ENCODE measurements around the gene VAT1L.

The VAT1L gene, protein sequence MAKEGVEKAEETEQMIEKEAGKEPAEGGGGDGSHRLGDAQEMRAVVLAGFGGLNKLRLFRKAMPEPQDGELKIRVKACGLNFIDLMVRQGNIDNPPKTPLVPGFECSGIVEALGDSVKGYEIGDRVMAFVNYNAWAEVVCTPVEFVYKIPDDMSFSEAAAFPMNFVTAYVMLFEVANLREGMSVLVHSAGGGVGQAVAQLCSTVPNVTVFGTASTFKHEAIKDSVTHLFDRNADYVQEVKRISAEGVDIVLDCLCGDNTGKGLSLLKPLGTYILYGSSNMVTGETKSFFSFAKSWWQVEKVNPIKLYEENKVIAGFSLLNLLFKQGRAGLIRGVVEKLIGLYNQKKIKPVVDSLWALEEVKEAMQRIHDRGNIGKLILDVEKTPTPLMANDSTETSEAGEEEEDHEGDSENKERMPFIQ

DNA sequence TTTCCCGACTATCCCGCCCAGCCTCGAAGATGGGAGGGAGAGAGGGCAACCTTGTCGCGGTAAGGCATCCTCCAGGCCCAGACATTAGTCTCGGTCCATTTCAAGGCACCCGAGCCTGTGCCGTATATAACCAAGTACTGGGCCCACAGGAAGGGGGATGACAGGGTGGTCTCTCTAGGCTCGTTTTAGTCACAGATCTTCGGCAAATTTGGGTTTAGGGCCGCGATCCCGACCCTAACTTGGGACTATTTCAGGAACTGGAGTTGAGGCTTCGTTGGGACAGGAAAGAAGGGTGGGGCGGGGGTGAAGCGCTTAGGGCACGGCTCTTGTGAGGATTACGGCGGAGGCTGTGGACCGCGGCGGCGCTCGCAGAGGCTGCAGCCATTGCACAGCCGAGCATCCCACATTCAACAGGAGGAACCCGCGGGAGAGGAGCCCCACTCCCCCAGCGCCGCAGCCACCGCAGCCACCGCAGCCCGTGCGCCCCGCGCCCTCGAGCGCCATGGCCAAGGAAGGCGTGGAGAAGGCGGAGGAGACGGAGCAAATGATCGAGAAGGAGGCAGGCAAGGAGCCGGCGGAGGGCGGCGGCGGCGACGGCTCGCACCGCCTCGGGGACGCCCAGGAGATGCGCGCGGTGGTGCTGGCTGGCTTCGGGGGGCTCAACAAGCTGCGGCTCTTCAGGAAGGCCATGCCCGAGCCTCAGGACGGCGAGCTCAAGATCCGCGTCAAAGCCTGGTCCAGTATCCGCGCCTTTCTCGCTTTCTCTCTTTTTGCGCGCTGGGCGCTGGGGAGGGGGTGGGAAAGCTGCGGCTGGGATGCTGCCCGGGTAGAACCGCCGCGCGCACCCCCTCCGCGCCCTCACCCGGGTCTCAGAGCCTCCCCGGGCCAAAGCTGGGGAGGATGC, at the start of gene VAT1L:
Gene VAT1L (plus strand): TSS at position 384 of the 904 bp plus-strand sequence. CDS start 119 bp downstream, at position 503.
- no peak for DNase-seq

- DNase-seq: no peak
These were observed 49.4 kb upstream of the VAT1L start for GRCh38 chr16:77738706-77739558.

- DNase-seq: no peak
These were observed 48.8 kb upstream of the VAT1L start for GRCh38 chr16:77739559-77739892.

DNA sequence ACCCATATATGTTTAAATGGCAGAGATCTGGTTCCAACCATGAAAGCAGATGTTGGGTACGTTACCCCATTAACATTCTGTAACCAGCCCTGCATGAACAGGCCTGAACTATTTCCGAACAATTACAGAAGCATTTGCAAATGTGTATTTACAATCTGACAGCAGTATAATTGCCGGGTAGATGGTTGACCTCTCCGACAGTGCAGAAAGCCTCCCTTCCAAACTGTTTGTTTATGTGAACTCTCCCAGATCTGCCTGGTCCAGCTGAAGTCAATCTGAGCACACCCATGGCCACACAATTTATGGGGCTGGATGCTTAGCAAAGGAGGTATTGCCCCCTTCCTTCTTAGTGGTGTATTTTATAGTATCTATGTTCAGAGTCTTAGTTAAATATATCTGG, 44.2 kb upstream of the VAT1L start:
- DNase-seq: no peak

GRCh38 chr16:77745972-77746371, 42.4 kb upstream of the VAT1L start:
- DNase-seq: no peak

GRCh38 chr16:77748421-77749005, 39.9 kb upstream of the VAT1L start:
- no peak for DNase-seq

DNA sequence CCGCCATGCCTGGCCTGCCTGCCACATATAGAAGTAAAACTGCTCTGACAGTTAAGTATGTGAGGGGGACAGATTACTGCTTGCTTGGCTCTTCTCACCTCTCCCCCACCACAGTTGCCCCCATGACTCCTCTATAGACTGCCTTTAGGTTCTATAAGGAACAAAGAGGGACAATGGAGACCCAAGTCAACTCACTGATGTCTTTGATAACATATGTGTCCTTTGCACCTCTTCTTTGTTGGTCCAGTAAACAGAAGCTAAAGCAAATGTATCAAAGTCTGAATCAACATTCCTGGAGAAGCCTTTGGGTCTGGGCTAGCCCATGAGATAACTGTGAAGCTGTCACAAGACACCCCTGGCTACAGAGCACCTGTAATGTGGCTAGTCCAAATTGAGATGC, 38.9 kb upstream of the VAT1L start:
- DNase-seq: no peak

- DNase-seq: no peak
These were observed 30.3 kb upstream of the VAT1L start for GRCh38 chr16:77758046-77758445.

GRCh38 chr16:77758508-77758907, 29.9 kb upstream of the VAT1L start:
- DNase-seq: no peak

DNA sequence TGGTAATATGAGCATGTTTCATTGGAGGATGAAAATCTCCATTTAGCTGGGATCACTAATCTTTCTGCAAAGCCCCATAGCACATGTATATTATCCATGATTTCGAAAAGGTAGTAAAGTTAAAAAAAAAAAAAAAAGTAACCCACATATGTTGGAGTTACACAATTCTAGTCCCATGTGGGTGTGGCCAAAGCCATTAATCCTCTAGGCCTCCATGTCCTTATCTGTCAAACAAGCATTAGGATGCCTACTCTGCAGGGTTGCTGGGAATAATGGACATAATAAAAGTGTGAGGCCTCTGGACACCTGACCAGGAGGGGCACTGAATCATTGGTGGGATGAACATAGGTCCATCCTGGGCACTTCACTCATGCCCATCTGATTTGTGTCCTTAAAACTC, 29.2 kb upstream of the VAT1L start:
- DNase-seq: no peak

DNA sequence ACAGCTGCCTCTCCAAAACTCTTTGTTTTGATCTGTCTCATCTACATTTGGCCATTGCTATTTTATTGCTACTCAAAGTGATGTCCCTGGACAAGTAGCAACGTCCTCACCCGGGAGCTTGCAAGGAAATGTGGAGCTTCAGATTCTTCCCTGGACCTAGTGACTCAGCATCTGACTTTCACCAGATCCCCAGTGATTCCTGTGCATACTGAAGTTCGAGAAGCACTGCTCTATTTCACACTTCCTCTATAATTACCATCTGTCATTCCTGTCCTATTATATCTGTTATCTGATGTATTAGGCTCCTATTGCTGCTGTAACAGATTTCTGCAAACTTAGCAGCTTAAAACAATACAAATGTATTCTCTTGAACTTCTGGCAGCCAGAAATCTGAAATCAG, 28.5 kb upstream of the VAT1L start:
- DNase-seq: no peak

GRCh38 chr16:77760800-77761199, 27.6 kb upstream of the VAT1L start:
- DNase-seq: no peak

DNA sequence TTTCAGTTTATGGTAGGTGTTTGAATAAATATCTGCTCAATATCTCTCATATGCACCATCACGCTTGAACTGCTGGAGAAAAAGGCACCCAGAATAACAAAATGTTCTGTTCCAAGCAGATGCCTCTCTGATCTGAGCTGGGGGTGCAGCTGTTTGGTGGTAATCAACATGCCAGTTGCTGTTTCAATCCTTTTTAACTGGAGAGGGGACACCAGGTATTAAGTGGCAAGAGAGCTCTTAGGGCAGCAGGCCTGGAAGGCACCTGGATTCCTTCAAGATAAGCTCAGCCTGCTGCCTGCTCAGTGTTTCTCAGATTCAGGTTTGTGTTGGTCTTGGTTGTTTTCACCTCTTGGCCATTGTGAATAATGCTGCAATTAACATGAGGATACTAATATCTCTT, 27.2 kb upstream of the VAT1L start:
- DNase-seq: no peak

DNA sequence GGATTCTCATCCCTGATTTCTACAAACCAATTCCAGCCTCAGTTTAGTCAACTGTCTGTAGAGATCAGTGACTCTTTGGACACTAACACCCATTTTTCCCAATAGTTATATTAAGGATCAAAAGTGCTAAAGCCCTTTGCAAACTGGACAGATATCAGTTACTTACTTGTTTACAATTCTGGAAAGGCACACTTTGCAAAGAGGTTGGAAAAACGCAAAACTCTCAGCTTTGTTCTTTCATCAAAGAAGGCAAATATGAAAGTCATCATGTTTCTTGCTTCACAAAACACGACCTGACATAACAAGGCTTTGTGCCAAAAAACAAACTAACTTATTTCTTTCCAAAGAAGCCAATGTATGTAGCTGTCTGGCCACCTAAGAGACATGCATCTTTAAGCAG, 26.1 kb upstream of the VAT1L start:
- DNase-seq: no peak

DNA sequence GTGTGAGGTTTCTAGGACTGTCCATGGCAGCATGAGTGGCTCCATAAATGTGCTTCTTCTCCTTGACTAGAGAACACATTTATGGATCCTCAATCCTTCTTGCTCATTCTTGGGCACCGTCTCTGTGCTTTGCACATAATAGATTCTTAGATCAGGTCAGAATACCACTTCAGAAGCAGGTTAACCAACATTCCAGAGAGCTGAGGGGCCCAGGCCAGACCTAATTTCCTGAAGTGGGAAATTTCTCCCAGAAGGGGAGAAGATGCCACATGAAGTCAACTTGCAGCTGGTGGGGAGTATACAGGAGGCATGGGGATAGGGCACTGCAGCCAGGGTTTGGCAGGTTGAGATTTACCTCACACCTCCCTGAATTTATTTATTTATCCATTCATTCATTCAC, 24.4 kb upstream of the VAT1L start:
- DNase-seq: no peak

DNA sequence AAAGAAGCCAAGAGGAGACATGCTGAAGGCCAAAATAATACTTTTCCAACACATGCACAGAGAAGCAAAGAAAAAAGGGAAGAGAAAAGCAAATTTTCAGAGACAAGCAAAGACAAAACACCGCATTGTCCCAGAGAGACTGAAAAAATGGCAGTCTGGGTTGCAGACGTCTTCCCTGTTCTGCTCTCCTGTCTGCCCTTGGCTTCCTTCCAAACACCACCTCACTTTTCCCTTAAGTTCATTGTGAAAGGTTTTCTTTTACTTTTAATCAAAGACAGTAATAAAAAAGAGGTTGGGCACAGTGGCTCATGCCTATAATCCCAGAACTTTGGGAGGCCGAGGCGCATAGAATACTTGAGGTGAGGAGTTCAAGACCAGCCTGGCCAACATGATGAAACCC, 21.2 kb upstream of the VAT1L start:
- no peak for DNase-seq

DNA sequence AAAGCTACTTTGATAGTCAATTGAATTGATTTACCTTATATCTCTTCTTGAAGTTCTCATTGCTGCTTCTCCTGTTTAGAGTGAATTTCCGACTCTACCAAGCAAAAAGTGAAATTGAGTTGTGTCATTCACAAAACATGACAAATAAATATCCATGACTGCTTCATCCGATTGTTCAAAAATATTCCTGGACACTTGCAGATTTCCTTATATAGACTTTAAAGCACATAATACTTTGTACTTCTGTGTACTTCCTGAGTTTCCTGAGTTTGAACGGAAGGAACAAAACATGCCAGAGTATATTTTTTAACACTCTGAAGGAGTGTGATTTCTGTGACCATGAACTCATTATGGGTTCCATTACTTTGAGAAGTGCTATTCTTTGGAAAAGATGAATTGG, 20.5 kb upstream of the VAT1L start:
- no peak for DNase-seq

DNA sequence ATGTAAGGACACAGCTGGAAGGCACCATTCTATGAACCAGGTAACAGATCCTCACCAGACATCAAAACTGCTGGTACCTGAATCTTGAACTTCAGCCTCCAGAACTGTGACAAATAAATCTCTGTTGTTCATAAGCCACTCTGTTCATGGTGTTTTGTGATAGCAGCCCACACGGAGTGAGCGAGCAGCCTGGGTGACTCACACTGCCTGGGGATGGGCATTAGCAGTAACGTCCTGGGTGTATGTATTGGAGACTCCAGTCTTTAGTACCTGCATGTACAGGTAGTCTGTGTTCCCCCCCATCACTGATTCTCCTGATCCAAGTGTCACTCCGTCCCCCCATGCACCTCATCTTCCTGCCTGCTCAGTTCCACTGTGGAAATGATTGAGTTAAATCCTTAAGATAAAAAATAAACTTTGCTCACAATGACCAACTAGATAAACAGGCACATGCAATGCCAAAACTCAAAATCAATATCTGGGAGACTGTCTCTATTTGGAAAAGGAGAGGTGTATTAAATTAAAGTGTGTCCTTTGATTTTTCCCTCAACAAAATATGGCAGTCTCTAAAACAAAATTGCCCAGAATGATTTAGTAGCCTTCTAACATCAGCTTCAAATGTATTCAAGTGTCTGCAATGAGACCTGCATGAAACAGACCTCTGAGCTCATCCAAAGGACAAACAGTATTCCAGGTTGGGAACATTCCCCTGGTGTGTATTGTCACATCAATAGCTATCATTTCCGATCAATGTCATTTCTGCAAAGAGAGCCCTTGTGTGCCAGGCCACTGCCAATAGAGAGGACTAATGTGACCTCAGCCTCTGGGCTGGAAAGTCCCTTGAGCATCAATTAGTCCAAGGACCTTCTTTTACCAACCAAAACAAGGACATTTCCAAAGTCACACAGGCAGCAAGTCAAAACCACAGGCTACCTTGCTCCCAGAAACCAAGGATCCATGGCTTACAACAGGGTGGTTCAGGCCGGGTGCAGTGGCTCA, 12.2 kb upstream of the VAT1L start:
- no peak for DNase-seq

- no peak for DNase-seq
These were observed 10.6 kb upstream of the VAT1L start for GRCh38 chr16:77777745-77778144.

- DNase-seq: no peak
These were observed 8.0 kb upstream of the VAT1L start for GRCh38 chr16:77780378-77780837.

- DNase-seq: no peak
These were observed 7.3 kb upstream of the VAT1L start for GRCh38 chr16:77781091-77781490.
